ENCODE data around the gene RRAS2. TPM values are rescaled to one million over a fixed set of nuclear protein-coding genes. Genes with fewer than 3 reads are reported as not detected.

The RRAS2 gene
- total and polyA plus RNA-seq, 9 of the 15 experiments (the other 6 are each of a cell fraction or from before 2014, with no cell fraction given) = 9.4 to 47.5 (median 37.6) TPM

DNA sequence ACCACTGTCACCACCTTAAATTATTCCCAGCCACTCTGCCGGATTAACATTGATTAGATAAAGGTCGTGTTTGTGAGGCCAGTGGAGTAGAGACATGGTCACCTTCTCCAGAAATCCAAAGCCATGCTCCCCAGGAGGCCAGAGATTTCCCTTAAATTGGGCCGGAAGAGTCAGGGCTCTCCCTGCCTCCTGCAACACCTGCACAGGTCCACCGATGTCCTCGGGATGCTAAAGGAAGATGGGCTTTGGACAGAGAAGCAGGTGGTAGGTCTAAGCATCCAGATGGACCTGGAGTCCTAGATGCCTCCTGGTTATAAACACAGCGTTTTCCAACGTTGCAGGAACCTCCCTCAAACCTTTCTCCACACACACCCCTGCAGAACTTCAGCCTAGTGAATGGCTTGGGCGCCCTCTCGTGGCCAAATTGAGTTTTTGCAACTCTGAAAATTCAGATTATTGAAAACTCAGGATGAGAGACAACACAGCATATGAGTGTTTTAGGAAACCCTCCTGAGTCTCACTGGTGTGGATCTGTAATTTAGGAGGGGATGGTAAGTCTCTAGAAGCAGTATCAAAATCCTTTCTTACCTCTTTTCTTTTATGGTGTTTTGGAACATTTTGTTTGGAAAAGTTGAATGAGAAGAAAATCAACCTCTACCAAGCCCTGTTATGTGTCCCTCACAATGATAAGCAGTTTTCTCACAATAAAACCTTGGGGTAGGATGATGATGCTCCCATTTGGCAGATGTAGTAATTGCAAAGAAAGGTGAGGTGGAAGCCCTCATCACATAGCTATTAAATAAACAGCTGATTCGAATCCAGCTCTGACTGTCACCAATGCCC lies 109.6 kb downstream of the RRAS2 start (continued):
- TF ChIP-seq ARID2 (IDR thresholded peaks at IDR 0.05) (peak; percentile 65; the same call in 1 of the 2 replicates), BRF1 (IDR thresholded peaks at IDR 0.05; ENCODE audit: borderline replicate concordance, extremely low read depth, insufficient read length) (no peak), HDAC8 (tag; IDR thresholded peaks at IDR 0.05) (no peak), ZNF124 (CRISPR knock-in tag; IDR thresholded peaks at IDR 0.05) (no peak), RAD21 (CRISPR knock-in tag; conservative IDR thresholded peaks at IDR 0.05 in 1 of 2, IDR thresholded peaks at IDR 0.05 in 1 of 2) (peak; percentile 90 to 92), MEF2A (IDR thresholded peaks at IDR 0.05; ENCODE audit: control insufficient read depth, low read depth, low read length) (no peak), CBX2 (IDR thresholded peaks at IDR 0.05; ENCODE audit: insufficient read depth, low read length, poor library complexity, severe bottlenecking) (no peak), NONO (IDR thresholded peaks at IDR 0.05; ENCODE audit: low read depth in 2 of 2, low read length in 1 of 2) (no peak), C11orf30 (IDR thresholded peaks at IDR 0.05; ENCODE audit: low read depth) (no peak), NCOA6 (IDR thresholded peaks at IDR 0.05) (no peak), ZNF274 (IDR thresholded peaks at IDR 0.05; ENCODE audit: borderline replicate concordance, low read depth, low read length) (no peak), XRCC5 (IDR thresholded peaks at IDR 0.05; ENCODE audit: low read depth, low read length) (no peak), TARDBP (IDR thresholded peaks at IDR 0.05) (no peak), PCBP1 (IDR thresholded peaks at IDR 0.05; ENCODE audit: low read depth, low read length, poor library complexity, severe bottlenecking) (no peak)
- TF ChIP-seq, protein P1, sequence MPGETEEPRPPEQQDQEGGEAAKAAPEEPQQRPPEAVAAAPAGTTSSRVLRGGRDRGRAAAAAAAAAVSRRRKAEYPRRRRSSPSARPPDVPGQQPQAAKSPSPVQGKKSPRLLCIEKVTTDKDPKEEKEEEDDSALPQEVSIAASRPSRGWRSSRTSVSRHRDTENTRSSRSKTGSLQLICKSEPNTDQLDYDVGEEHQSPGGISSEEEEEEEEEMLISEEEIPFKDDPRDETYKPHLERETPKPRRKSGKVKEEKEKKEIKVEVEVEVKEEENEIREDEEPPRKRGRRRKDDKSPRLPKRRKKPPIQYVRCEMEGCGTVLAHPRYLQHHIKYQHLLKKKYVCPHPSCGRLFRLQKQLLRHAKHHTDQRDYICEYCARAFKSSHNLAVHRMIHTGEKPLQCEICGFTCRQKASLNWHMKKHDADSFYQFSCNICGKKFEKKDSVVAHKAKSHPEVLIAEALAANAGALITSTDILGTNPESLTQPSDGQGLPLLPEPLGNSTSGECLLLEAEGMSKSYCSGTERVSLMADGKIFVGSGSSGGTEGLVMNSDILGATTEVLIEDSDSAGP (CRISPR knock-in tag; IDR thresholded peaks at IDR 0.05) = no peak
- TF ChIP-seq, protein P2, sequence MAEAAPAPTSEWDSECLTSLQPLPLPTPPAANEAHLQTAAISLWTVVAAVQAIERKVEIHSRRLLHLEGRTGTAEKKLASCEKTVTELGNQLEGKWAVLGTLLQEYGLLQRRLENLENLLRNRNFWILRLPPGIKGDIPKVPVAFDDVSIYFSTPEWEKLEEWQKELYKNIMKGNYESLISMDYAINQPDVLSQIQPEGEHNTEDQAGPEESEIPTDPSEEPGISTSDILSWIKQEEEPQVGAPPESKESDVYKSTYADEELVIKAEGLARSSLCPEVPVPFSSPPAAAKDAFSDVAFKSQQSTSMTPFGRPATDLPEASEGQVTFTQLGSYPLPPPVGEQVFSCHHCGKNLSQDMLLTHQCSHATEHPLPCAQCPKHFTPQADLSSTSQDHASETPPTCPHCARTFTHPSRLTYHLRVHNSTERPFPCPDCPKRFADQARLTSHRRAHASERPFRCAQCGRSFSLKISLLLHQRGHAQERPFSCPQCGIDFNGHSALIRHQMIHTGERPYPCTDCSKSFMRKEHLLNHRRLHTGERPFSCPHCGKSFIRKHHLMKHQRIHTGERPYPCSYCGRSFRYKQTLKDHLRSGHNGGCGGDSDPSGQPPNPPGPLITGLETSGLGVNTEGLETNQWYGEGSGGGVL (CRISPR knock-in tag; IDR thresholded peaks at IDR 0.05) = no peak
